GM18505 (cell line): ENCODE results near the gene SNED1.

ENCODE experiments used
- ATAC-seq: cut with Tn5 transposase; IDR thresholded peaks from one replicate; pipeline ENCODE4 v1.9.1; 2021; ENCODE audit not compliant: unreplicated experiment
- POLR2A ChIP-seq: IDR thresholded peaks from 4 replicates; pipeline ENCODE4 v1.6.1; 2011; ENCODE audit warnings: borderline replicate concordance; ENCODE audit not compliant: insufficient read depth, insufficient read length; ENCODE audit errors: extremely low read depth

Gene SNED1

DNA sequence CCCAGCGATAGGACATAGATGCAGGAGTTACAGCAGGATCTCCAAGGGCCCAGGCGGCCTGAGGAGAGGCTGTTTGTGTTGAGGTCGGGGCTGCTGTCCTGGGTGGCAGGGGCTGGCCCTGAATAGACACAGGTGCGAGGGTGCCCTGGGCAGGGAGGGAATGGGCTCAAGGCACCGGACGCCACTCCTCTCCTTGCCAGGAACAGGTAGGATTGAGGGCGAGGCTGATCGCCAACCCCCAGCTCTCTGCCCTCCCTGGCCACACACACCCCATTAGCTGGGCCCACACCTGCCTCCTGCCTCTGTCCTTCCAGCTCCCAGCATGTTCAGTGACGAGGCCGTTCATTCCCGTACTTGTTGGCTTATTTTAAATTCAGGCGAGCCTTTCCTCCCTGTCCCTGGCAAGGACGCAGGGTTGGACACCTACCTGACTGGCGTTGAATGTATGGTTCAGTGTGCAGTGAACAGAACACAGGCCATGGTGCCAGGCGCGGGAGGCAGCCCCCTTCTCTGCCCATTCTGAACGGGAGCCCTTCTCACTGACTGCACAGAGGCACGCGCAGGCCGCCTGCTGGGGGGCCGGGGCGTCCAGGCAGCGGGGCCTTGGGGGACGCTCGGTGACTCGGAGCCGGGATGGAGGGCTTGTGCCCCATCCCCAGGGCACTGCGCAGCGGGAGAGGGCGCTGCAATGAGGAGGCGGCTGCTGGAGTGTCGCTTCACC lies 41.3 kb upstream of the SNED1 start:
- ATAC-seq: no peak
- no peak for TF ChIP-seq POLR2A

DNA sequence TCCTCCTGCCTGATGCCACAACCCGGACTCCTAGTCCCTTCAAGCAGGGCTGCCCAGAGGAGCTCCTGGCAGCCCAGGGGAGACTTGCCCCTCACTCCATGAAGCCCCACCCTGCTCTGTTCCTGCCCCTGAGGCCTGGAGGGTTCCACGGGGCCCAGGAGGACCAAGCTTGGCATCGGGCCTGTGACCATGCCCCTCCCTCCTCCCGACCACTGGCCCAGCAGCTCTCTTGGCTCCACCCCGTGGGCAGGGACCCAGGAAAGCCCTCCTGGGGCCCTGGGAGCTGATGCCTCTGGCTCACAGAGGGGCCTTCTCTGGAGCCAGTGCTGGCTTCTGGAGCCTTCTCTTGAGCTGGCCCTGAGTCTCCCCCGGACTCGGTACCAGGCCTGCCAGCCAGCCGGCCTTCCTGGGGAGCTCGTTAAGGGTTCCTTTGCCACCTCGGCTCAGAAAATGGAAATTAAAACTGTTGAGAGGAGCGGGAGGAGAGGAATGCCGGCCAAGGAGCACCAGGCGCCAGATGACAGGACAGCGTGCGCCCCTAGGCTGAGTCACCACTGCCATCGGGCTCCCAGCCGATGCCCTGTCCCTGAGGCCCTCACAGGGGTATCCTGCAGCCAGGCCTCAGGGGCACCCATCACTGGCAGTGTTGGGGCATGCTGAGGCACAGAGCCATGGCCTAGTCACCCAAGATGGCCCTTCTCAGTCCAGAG lies 40.6 kb upstream of the SNED1 start:
- TF ChIP-seq POLR2A: no peak
- ATAC-seq: no peak

DNA sequence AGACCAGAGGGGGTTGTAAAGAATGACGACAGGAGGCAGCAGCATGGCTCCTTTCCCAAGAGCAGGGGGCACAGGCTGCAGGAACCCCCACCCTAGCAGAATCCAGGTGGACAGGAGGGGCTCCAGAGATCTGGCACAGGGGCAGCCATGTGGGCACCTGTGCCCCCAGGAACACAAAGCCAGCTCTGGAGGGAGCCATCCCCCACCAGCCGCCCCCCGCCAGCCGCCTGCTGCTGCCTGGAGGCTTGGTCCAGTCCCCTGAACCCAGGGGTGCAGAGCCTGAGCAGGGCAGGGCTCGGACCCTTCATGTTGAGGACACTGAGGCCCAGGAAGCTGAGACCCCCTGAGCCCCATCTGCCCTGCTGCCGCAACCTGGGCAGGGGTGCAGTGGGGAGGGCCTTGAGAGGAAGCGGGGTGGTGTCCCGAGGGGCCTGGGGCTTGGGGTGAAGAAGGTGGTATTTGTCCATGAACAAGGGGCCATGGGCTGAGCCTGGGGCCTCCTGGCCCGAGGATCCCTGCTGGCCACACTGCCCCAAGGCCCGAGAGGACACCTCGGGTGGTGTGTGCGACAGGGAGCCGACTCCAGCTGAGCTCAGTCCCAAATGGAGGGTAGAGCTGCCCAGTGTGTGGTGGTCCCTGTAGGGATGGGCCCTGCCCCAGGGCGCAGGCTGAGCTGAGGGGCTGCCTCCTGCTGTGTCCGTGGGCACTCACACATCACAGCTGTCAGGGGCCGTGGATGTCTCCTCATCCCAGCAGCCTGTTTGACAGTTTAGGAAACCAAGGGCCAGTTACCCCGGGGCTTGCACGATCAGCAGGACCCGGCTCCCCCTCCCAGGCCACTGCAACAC lies 39.8 kb upstream of the SNED1 start:
- no peak for TF ChIP-seq POLR2A
- no peak for ATAC-seq

DNA sequence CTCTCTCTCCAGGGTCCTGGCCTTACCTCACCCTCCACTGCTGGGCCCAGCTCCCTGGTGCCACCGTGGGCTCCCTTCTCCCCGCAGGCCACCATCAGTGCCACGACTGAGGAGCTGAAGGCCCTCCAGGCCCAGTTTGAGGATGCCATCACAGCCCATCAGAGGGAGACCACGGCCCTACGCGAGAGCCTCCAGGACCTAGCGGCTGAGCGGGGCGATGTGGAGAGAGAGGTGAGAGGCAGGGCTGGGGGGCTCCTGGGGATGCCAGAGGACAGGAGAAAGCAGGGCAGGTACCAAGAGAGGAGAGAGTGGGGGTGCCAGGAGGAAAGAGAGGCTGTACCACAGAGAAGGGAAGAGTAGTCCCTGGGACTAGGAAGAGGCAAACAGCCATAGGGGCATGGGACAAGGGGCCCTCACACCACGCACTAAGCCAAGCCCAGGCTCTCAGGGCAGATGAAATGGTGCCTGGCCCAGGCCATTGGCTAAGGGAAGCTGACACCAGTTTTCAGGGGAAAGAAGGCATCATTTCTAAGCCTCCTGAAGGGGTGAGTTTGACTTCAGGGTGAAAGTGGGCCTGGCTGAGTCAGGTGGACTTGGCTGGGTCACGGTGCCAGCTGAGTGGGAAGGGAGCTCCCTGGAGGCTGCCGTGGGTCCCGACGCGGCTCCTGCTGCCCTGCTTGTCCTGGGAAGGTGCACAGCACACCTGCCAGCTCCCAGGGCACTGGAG lies 39.0 kb upstream of the SNED1 start:
- no peak for TF ChIP-seq POLR2A

GRCh38 chr2:240959941-240960308 lies 38.5 kb upstream of the SNED1 start:
- no peak for TF ChIP-seq POLR2A
- ATAC-seq: no peak

More for the DNA sequence above, 39.0 kb upstream of the SNED1 start:
- no peak for ATAC-seq

GRCh38 chr2:240960309-240960970 lies 38.0 kb upstream of the SNED1 start:
- ATAC-seq: no peak
- no peak for TF ChIP-seq POLR2A

- TF ChIP-seq POLR2A: no peak
- no peak for ATAC-seq
Measured at GRCh38 chr2:240960971-240961876, 37.2 kb upstream of the SNED1 start.

DNA sequence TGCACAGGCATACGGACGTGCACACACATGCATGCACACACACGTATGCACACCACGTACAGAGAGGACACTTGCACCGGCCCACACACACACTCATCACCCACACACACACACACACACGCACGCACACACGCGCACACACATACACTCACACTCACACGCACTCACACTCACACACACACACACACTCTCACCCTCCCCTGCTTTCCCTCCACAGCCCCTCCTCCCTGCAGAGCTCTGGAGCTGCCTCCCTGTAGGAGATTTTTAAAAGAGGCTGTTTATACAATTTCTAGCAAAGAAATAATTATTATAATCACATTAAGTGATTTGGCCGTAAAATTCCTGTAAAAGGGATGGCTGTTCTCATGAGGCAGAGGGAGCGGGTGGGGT lies 36.5 kb upstream of the SNED1 start:
- no peak for ATAC-seq
- TF ChIP-seq POLR2A: no peak

DNA sequence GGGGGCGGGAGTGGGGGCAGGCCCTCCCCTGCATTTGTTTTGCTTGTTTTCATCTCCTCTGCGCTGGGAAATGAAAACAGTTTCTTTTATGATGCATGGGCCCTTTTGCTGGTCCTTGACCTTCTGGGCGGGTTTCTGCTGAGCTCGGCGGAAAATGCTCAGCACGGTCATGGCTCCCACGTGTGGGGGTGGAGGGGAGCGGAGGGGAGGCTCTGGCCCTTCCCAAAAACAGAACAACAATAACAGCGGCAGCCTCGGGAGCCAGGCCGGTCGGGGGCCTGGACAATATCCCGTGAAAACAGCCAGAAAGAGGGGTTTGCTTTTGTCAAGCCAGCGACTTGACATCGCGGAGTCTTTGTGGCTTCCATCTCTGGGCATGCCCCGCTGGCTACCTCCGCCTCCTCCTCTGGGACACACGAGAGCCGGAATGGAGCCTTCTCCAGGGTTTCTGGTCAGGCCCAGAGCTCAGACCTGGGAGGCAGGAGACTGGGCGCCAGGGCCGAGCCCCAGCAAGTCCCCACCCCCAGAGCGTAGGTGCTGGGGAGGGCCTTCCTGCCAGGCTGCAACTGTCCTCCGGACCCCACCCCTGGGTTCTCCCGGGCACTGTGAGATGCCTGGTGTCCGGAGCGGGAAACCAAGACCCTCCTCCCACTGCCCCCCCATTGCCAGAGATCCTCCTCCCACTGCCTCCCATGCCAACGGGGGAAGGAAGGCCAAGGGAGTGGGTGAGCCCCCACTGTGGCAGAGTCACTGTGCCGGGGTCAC lies 35.9 kb upstream of the SNED1 start:
- ATAC-seq: no peak
- TF ChIP-seq POLR2A: no peak

DNA sequence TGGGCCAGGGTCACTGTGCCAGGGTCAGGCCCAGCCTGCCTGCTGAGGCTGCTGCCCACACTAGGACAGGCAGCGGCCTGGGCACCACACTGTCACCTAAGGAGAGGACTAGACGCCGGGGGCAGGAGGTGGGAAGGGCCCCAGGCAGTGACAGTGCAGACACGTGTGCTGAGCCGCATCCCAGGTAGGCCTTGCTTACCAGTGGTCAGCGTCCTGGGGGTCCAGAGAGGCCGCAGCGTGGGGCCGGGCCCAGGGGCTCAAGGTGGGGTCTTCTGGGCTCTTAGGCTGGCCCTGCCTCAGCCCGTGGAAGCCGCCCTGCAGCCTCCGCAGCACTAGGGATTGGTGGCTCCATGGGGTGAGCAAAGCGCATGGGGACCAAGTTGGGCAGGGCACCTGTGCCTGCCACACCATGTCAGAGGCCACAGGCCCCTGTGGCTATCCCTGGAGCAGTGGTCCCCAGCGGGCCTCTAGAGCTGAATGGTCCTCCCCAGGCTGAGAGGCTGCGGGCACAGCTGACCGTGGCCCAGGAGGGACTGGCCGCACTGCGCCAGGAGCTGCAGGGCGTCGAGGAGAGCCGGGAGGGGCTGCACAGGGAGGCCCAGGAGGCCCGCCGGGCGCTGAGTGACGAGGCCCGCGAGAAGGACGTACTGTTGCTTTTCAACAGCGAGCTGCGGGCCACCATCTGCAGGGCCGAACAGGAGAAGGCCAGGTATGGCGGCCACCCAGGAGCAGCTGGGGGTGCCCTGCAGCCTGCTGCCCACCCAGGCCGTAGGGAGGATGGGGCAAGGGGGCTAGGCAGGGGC lies 35.2 kb upstream of the SNED1 start:
- no peak for TF ChIP-seq POLR2A
- no peak for ATAC-seq
